ENCODE measurements around the gene CYSTM1. TPM values are rescaled to one million over a fixed set of nuclear protein-coding genes. Genes with fewer than 3 reads are reported as not detected.

CYSTM1 gene
- total RNA-seq, 1 experiment from 2014 or later: 79.2 TPM

- in situ Hi-C loops (cut with HindIII; ENCODE audit: low pct_unique_long_range_greater_than_20kb, low sequenced_read_pairs): no loop called here
These were observed 117.4 kb downstream of the CYSTM1 start for GRCh38 chr5:140292212-140293036.

More at GRCh38 chr5:140292212-140293036, 117.4 kb downstream of the CYSTM1 start:
- no peak for DNase-seq (ENCODE audit: low read depth)

Other genes starting within 250 kb of the CYSTM1 start
- 0.96 and 6.8 TPM in 2 replicates for gene NRG2, start 131.9 kb upstream of the CYSTM1 start, total RNA-seq (2014; rRNA removed; shearing (Covaris generic); ENCODE audit: low replicate concordance)
- gene PURA, start 61.1 kb upstream of the CYSTM1 start, total RNA-seq (2014; rRNA removed; shearing (Covaris generic); ENCODE audit: low replicate concordance): 2.6 and 4.5 TPM in 2 replicates
- gene IGIP, start 49.3 kb upstream of the CYSTM1 start, total RNA-seq (2014; rRNA removed; shearing (Covaris generic); ENCODE audit: low replicate concordance): 1.5 TPM in 1 of 2 replicates, not detected in the other
- 149 and 150 TPM in 2 replicates for gene PFDN1, start 127.9 kb downstream of the CYSTM1 start, total RNA-seq (2014; rRNA removed; shearing (Covaris generic); ENCODE audit: low replicate concordance)
- gene HBEGF, start 171.4 kb downstream of the CYSTM1 start, total RNA-seq (2014; rRNA removed; shearing (Covaris generic); ENCODE audit: low replicate concordance): 1.8 and 5.8 TPM in 2 replicates
- gene SLC4A9, start 185.0 kb downstream of the CYSTM1 start, total RNA-seq (2014; rRNA removed; shearing (Covaris generic); ENCODE audit: low replicate concordance): not detected in 2 replicates
- 43.9 and 53.4 TPM in 2 replicates for gene ANKHD1, start 226.6 kb downstream of the CYSTM1 start, total RNA-seq (2014; rRNA removed; shearing (Covaris generic); ENCODE audit: low replicate concordance)